ENCODE measurements around the gene RAB40B.

- TF ChIP-seq CTCF (IDR thresholded peaks at IDR 0.05) = no peak
- TF ChIP-seq POLR2A (IDR thresholded peaks at IDR 0.05) = no peak
Observed at GRCh38 chr17:82684228-82684841, 14.2 kb downstream of the RAB40B start.

Data from heart left ventricle (tissue), 13 donors.